A673 (cell line): Measurements from ENCODE around the gene GJB4.

Experiments
- CTCF ChIP-seq: fragments of 300-800, 200-600 bp; sonication (generic); conservative IDR thresholded peaks from 2 replicates; pipeline ENCODE4 v1.5.1; 2017; ENCODE audit warnings: low read depth, mild to moderate bottlenecking, antibody characterized with exemption, low read length, moderate library complexity, mixed read lengths
- EZH2 ChIP-seq: fragments of 200-600 bp; sonication (generic); IDR thresholded peaks from 2 replicates; pipeline ENCODE4 v1.6.1; 2017; ENCODE audit warnings: borderline replicate concordance, low read depth, mild to moderate bottlenecking, mixed read lengths, antibody characterized with exemption, low read length; ENCODE audit not compliant: poor library complexity, severe bottlenecking

- TF ChIP-seq CTCF = no peak
- no peak for TF ChIP-seq EZH2
Measured at GRCh38 chr1:34721646-34722355, 37.7 kb upstream of the GJB4 start.
